ENCODE data around the gene CIITA. TPM values are rescaled to one million over a fixed set of nuclear protein-coding genes. Genes with fewer than 3 reads are reported as not detected.

The CIITA gene
- total and polyA plus RNA-seq, 10 of the 15 experiments (the other 5 are each of a cell fraction or from before 2014, with no cell fraction given) = 11.5 to 145 (median 49.7) TPM

DNA sequence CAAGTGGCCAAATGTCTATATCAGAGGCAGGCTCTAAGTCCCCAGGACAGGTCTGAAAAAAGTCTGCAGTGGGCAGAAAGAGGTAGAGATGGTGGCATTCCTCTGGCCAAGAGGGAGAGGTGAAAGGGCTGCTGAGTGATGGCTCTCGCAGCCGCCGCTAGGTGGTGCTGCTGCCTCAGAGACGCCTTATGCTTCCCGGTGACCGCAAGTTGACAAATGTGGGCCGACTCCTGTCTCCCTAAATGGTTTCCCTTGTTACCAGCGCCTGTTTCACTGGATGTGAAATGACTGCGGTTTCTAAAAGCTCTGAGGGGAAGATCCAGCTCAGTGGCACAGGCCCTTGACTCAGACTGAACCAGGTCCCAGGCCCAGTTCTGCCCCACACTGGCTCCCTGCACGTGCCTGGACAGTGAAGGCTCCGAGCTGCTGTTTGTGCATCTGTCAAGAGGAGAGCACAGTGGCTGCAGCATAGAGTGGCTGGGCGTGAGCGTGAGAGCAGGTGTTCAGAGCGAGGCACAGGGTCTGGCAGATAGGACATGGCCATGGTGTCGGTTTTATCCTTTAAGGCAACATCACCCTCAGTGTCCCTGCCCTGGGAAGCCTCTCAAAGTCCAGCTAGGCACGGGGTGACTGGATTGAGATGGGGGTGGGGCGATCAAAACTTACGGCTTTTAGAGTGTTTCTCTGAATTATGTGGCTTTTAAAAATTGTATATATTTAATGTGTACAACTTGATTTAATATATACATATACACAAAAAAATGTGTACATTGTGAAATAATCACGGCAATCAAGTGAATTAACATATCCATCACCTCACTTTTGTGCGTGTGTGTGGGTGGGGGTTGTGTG is 87.3 kb downstream of the CIITA start (continued):
- TF ChIP-seq, protein P1, sequence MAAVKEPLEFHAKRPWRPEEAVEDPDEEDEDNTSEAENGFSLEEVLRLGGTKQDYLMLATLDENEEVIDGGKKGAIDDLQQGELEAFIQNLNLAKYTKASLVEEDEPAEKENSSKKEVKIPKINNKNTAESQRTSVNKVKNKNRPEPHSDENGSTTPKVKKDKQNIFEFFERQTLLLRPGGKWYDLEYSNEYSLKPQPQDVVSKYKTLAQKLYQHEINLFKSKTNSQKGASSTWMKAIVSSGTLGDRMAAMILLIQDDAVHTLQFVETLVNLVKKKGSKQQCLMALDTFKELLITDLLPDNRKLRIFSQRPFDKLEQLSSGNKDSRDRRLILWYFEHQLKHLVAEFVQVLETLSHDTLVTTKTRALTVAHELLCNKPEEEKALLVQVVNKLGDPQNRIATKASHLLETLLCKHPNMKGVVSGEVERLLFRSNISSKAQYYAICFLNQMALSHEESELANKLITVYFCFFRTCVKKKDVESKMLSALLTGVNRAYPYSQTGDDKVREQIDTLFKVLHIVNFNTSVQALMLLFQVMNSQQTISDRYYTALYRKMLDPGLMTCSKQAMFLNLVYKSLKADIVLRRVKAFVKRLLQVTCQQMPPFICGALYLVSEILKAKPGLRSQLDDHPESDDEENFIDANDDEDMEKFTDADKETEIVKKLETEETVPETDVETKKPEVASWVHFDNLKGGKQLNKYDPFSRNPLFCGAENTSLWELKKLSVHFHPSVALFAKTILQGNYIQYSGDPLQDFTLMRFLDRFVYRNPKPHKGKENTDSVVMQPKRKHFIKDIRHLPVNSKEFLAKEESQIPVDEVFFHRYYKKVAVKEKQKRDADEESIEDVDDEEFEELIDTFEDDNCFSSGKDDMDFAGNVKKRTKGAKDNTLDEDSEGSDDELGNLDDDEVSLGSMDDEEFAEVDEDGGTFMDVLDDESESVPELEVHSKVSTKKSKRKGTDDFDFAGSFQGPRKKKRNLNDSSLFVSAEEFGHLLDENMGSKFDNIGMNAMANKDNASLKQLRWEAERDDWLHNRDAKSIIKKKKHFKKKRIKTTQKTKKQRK (IDR thresholded peaks at IDR 0.05; ENCODE audit: low read depth, low read length) = no peak
- TF ChIP-seq HCFC1 (IDR thresholded peaks at IDR 0.05; ENCODE audit: low read length) (no peak; the same call in 1 of the 2 replicates), MEF2B (IDR thresholded peaks at IDR 0.05; ENCODE audit: partially characterized antibody, poor library complexity, severe bottlenecking) (peak; percentile 74), GATAD2B (conservative IDR thresholded peaks at IDR 0.05; ENCODE audit: low read depth) (peak; percentile 98), YY1 (IDR thresholded peaks at IDR 0.05; ENCODE audit: low read depth, low read length) (peak; percentile 78), ZNF274 (IDR thresholded peaks at IDR 0.05; ENCODE audit: insufficient read depth, insufficient read length) (no peak), CHD2 (IDR thresholded peaks at IDR 0.05; ENCODE audit: borderline replicate concordance, low read depth, low read length) (peak; percentile 24; the same call in 1 of the 2 replicates)
- TF ChIP-seq, protein P2, sequence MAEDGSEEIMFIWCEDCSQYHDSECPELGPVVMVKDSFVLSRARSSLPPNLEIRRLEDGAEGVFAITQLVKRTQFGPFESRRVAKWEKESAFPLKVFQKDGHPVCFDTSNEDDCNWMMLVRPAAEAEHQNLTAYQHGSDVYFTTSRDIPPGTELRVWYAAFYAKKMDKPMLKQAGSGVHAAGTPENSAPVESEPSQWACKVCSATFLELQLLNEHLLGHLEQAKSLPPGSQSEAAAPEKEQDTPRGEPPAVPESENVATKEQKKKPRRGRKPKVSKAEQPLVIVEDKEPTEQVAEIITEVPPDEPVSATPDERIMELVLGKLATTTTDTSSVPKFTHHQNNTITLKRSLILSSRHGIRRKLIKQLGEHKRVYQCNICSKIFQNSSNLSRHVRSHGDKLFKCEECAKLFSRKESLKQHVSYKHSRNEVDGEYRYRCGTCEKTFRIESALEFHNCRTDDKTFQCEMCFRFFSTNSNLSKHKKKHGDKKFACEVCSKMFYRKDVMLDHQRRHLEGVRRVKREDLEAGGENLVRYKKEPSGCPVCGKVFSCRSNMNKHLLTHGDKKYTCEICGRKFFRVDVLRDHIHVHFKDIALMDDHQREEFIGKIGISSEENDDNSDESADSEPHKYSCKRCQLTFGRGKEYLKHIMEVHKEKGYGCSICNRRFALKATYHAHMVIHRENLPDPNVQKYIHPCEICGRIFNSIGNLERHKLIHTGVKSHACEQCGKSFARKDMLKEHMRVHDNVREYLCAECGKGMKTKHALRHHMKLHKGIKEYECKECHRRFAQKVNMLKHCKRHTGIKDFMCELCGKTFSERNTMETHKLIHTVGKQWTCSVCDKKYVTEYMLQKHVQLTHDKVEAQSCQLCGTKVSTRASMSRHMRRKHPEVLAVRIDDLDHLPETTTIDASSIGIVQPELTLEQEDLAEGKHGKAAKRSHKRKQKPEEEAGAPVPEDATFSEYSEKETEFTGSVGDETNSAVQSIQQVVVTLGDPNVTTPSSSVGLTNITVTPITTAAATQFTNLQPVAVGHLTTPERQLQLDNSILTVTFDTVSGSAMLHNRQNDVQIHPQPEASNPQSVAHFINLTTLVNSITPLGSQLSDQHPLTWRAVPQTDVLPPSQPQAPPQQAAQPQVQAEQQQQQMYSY (CRISPR knock-in tag; IDR thresholded peaks at IDR 0.05) = no peak
- TF ChIP-seq, protein P3, sequence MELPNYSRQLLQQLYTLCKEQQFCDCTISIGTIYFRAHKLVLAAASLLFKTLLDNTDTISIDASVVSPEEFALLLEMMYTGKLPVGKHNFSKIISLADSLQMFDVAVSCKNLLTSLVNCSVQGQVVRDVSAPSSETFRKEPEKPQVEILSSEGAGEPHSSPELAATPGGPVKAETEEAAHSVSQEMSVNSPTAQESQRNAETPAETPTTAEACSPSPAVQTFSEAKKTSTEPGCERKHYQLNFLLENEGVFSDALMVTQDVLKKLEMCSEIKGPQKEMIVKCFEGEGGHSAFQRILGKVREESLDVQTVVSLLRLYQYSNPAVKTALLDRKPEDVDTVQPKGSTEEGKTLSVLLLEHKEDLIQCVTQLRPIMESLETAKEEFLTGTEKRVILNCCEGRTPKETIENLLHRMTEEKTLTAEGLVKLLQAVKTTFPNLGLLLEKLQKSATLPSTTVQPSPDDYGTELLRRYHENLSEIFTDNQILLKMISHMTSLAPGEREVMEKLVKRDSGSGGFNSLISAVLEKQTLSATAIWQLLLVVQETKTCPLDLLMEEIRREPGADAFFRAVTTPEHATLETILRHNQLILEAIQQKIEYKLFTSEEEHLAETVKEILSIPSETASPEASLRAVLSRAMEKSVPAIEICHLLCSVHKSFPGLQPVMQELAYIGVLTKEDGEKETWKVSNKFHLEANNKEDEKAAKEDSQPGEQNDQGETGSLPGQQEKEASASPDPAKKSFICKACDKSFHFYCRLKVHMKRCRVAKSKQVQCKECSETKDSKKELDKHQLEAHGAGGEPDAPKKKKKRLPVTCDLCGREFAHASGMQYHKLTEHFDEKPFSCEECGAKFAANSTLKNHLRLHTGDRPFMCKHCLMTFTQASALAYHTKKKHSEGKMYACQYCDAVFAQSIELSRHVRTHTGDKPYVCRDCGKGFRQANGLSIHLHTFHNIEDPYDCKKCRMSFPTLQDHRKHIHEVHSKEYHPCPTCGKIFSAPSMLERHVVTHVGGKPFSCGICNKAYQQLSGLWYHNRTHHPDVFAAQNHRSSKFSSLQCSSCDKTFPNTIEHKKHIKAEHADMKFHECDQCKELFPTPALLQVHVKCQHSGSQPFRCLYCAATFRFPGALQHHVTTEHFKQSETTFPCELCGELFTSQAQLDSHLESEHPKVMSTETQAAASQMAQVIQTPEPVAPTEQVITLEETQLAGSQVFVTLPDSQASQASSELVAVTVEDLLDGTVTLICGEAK (IDR thresholded peaks at IDR 0.05; ENCODE audit: borderline replicate concordance) = no peak
